ENCODE data around the gene CHRNA9. TPM values are rescaled to one million over a fixed set of nuclear protein-coding genes. Genes with fewer than 3 reads are reported as not detected.
A peak's percentile ranks its signal among the peaks of the same experiment; 100 is the strongest.

The CHRNA9 gene
- total and polyA plus RNA-seq, 5 donors from 2014 or later: 0.13 to 0.69 (median 0.37) TPM; not detected in 1

DNA sequence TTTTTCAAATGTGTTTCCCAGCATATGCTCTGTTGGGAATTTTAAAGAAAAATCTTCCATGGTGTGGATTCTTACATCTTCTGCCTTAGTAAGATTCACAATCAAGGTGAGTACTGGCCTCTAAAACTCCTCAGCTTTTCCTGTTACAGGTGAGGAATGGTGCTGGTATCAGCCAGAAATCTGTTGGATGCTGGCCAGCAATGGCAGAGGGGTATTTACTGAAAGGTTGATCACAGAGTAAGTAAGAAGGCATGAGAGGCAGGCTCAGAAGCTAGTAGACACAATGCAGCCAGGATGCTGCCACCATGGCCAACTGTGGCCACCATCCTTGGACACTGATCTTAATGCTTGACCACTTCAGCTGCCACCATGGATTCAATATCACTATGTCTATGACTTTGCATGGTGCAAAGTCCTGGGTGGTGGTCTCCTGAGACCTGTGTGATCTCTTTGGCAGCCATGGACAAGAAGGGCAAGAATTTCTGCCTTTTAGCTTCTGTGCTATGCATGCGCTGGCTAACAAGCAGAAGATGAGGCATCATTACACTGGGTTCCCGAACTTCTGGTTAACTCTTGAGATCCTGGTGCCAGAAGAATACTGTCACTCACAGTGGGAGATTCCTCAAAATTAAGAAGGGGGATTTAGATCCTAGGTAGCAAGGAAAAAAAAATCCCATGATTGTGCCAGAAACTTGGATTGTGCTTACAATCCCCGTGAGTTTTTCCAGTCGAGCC is 60.2 kb downstream of the CHRNA9 start:
- Mint-ChIP-seq H3K27ac (peak overlapping the region in 1 of 3 donors; percentile 4), H3K27me3 (no peaks in the 10 kb centered on the region), H3K4me1 (no peaks in the 10 kb centered on the region), H3K4me3 (no peak overlapping the region), H3K9me3 (peaks cover 0 to 4% (median 0%) of the 10 kb centered on the region in 7 donors), H3K36me3 (no peaks in the 10 kb centered on the region)
- no peak for ATAC-seq (ENCODE audit: low read depth in 2 of 2)
- Histone ChIP-seq H3K4me1 (ENCODE audit: control insufficient read depth, insufficient read depth, low read length, poor library complexity, severe bottlenecking) (no peaks in the 10 kb centered on the region), H3K4me3 (ENCODE audit: low read depth, low read length) (no peak overlapping the region), H3K9me3 (ENCODE audit: control insufficient read depth in 2 of 2, low read length in 2 of 2) (no peaks in the 10 kb centered on the region), H3K27me3 (ENCODE audit: control insufficient read depth, insufficient read depth, low read length) (no peaks in the 10 kb centered on the region), H3K27ac (ENCODE audit: insufficient read depth, low read length, poor library complexity, severe bottlenecking) (no peak overlapping the region), H3K36me3 (ENCODE audit: control insufficient read depth, insufficient read depth, low read length) (no peaks in the 10 kb centered on the region)
- no peak for DNase-seq

DNA sequence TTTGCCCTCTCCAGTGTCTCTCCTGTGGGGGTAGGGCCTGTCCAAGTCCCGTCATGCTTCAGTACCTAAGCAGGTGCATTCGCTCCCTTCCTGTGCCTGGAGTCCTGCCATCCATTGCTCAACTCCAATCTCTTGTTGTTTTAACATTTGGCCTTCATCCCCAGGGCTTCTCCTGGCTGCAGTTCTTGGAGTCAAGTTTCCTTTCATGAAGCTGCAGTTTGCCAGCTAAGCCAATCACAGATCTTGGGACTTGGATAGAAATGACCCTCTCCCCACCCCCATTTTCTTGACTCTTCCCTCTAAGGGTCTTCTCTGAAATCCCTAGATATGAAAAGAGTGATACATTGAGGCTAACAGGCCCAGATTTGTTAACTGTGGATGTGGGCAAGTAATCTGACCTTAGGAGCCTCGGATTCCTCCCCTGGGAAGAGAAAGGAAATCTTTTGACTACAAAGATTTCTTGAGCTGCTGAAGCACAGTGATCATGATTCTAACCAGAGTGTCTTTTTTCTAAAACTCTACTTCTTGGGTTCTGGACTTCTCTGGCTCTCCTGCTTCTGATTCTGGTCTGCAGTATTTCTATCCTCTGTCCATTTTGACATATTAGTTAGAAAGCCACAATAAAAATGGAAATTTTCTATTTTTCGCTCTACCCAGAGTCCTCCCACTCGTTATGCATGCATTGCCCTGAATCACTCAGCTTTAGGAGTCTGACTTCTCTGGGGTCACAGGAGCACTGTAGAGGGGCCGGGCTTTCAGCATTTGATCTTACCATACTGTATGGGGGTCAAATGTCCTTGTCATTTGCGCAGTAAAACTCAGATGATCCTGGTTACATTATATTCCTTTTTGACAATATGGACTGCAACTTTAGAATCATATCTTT is 61.0 kb downstream of the CHRNA9 start:
- Mint-ChIP-seq H3K4me3 (no peak overlapping the region), H3K27me3 (no peaks in the 10 kb centered on the region), H3K36me3 (no peaks in the 10 kb centered on the region), H3K27ac (peak overlapping the region in 1 of 3 donors; percentile 4), H3K9me3 (peaks cover 0 to 4% (median 0%) of the 10 kb centered on the region in 7 donors), H3K4me1 (no peaks in the 10 kb centered on the region)
- DNase-seq: no peak
- Histone ChIP-seq H3K4me1 (ENCODE audit: control insufficient read depth, insufficient read depth, low read length, poor library complexity, severe bottlenecking) (no peaks in the 10 kb centered on the region), H3K4me3 (ENCODE audit: low read depth, low read length) (no peak overlapping the region), H3K9me3 (ENCODE audit: control insufficient read depth in 2 of 2, low read length in 2 of 2) (no peaks in the 10 kb centered on the region), H3K27ac (ENCODE audit: insufficient read depth, low read length, poor library complexity, severe bottlenecking) (no peak overlapping the region), H3K27me3 (ENCODE audit: control insufficient read depth, insufficient read depth, low read length) (no peaks in the 10 kb centered on the region), H3K36me3 (ENCODE audit: control insufficient read depth, insufficient read depth, low read length) (no peaks in the 10 kb centered on the region)
- ATAC-seq (ENCODE audit: low read depth in 2 of 2): no peak

DNA sequence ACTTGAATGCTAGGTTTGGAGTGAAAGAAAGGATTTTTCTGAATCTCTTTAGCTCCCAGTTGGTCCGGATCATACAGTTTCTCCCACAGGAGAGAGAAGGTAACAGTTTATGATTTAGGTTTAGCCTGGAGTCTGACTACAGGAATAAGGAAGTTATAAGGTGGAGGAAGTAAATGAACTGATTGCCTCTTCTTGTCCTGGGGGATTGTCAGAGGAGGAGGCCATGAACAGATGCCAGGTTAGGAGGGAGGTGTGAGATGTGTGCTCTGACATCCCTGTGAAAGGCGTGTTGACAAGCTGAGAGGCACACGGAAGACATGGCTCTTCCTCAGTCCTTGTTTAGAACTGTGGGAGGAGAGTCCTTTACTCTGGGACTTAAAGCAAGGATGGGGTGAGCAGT is 64.4 kb downstream of the CHRNA9 start:
- H3K36me3 ChIP-seq (ENCODE audit: control insufficient read depth, insufficient read depth, low read length): no peaks in the 10 kb centered on the region
- Mint-ChIP-seq H3K27me3 (no peaks in the 10 kb centered on the region), H3K9me3 (peaks cover 0 to under 1% (median 0%) of the 10 kb centered on the region in 7 donors), H3K27ac (peak overlapping the region in 1 of 3 donors; percentile 72), H3K4me3 (no peak overlapping the region), H3K36me3 (no peaks in the 10 kb centered on the region), H3K4me1 (no peaks in the 10 kb centered on the region)
- ATAC-seq (ENCODE audit: low read depth in 2 of 2): no peak
- DNase-seq: no peak
- H3K9me3 ChIP-seq (ENCODE audit: control insufficient read depth in 2 of 2, low read length in 2 of 2): no peaks in the 10 kb centered on the region
- no peak overlapping the region for H3K4me3 ChIP-seq (ENCODE audit: low read depth, low read length)
- no peaks in the 10 kb centered on the region for H3K27me3 ChIP-seq (ENCODE audit: control insufficient read depth, insufficient read depth, low read length)
- no peak overlapping the region for H3K27ac ChIP-seq (ENCODE audit: insufficient read depth, low read length, poor library complexity, severe bottlenecking)
- H3K4me1 ChIP-seq (ENCODE audit: control insufficient read depth, insufficient read depth, low read length, poor library complexity, severe bottlenecking): no peaks in the 10 kb centered on the region

DNA sequence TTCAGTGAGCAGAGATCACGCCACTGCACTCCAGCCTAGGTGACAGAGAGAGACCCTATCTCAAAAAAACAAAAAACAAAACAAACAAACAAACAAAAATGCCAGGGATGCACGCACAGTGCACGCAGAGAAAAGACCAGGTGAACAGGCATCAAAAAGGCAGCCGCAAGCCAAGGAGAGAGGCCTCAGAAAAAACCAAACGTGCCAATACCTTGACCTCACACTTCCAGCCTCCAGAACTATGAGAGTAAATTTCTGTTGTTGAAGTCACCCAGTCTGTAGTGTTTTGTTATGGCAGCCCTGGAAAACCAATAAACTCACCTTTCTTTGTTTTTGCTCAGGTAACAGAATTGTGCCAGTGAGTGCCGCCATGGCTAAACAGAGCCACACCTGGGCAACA is 66.0 kb downstream of the CHRNA9 start:
- Mint-ChIP-seq H3K27me3 (no peaks in the 10 kb centered on the region), H3K4me1 (no peaks in the 10 kb centered on the region), H3K36me3 (no peaks in the 10 kb centered on the region), H3K27ac (no peak overlapping the region), H3K9me3 (peaks cover 0 to 6% (median 0%) of the 10 kb centered on the region in 7 donors), H3K4me3 (no peak overlapping the region)
- H3K4me1 ChIP-seq (ENCODE audit: control insufficient read depth, insufficient read depth, low read length, poor library complexity, severe bottlenecking): no peaks in the 10 kb centered on the region
- no peak for ATAC-seq (ENCODE audit: low read depth in 2 of 2)
- H3K4me3 ChIP-seq (ENCODE audit: low read depth, low read length): no peak overlapping the region
- H3K9me3 ChIP-seq (ENCODE audit: control insufficient read depth in 2 of 2, low read length in 2 of 2): no peaks in the 10 kb centered on the region
- H3K27ac ChIP-seq (ENCODE audit: insufficient read depth, low read length, poor library complexity, severe bottlenecking): no peak overlapping the region
- no peaks in the 10 kb centered on the region for H3K27me3 ChIP-seq (ENCODE audit: control insufficient read depth, insufficient read depth, low read length)
- no peak for DNase-seq
- H3K36me3 ChIP-seq (ENCODE audit: control insufficient read depth, insufficient read depth, low read length): no peaks in the 10 kb centered on the region

DNA sequence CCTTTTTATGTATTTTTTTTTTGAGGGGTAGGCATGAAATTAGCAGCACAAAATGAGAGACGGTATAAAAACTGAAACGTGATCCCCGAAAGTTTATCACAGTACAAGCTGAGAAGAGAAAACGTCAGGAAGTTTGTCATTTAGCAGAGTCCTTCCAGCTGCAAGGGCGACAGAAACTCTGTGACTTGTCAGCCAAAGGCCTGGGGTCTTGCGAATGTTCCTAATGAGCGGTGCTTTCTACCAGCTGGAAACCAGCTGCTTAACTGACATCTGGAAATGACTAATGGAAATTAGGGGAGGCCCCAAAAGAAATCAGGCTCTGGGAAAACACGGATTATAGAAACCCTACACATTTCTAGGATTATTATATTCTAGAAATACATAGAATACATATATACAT is 66.5 kb downstream of the CHRNA9 start:
- no peak overlapping the region for H3K27ac Mint-ChIP-seq
- no peaks in the 10 kb centered on the region for H3K4me1 Mint-ChIP-seq
- no peaks in the 10 kb centered on the region for H3K27me3 Mint-ChIP-seq
- no peaks in the 10 kb centered on the region for H3K9me3 ChIP-seq (ENCODE audit: control insufficient read depth in 2 of 2, low read length in 2 of 2)
- no peak overlapping the region for H3K4me3 ChIP-seq (ENCODE audit: low read depth, low read length)
- no peaks in the 10 kb centered on the region for H3K36me3 Mint-ChIP-seq
- no peak overlapping the region for H3K4me3 Mint-ChIP-seq
- H3K4me1 ChIP-seq (ENCODE audit: control insufficient read depth, insufficient read depth, low read length, poor library complexity, severe bottlenecking): no peaks in the 10 kb centered on the region
- H3K27ac ChIP-seq (ENCODE audit: insufficient read depth, low read length, poor library complexity, severe bottlenecking): no peak overlapping the region
- peaks cover 0 to 6% (median 0%) of the 10 kb centered on the region in 7 donors for H3K9me3 Mint-ChIP-seq
- H3K27me3 ChIP-seq (ENCODE audit: control insufficient read depth, insufficient read depth, low read length): no peaks in the 10 kb centered on the region
- no peak for DNase-seq
- no peaks in the 10 kb centered on the region for H3K36me3 ChIP-seq (ENCODE audit: control insufficient read depth, insufficient read depth, low read length)
- no peak for ATAC-seq (ENCODE audit: low read depth in 2 of 2)

DNA sequence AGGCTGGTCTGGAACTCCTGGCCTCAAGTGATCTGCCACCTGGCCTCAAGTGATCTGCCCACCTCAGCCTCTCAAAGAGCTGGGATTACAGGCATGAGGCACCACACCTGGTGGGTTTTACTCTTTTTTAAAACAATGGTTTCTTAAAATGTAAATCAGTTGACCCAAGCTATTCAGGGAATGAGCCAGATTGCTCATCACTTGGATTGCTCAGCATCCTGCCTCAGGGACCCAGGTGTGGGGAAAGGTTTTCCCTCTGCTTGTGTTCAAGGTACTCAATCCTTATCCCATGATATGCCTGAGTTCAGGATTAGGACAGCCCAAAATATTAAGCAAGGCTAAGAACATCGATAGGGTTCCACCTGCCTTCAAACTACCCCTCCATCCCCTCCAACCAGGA is 67.4 kb downstream of the CHRNA9 start:
- H3K9me3 Mint-ChIP-seq: peaks cover 0 to 8% (median 4%) of the 10 kb centered on the region in 7 donors
- DNase-seq (no peak), ATAC-seq (ENCODE audit: low read depth in 2 of 2) (no peak)
- H3K4me1 Mint-ChIP-seq: no peaks in the 10 kb centered on the region
- peaks cover 3% of the 10 kb centered on the region for H3K36me3 Mint-ChIP-seq
- H3K27ac ChIP-seq (ENCODE audit: insufficient read depth, low read length, poor library complexity, severe bottlenecking): no peak overlapping the region
- H3K27me3 ChIP-seq (ENCODE audit: control insufficient read depth, insufficient read depth, low read length): no peaks in the 10 kb centered on the region
- no peaks in the 10 kb centered on the region for H3K27me3 Mint-ChIP-seq
- peaks cover 0 to 1% of the 10 kb centered on the region in 2 experiments for H3K9me3 ChIP-seq (ENCODE audit: control insufficient read depth in 2 of 2, low read length in 2 of 2)
- H3K4me3 Mint-ChIP-seq: no peak overlapping the region
- H3K36me3 ChIP-seq (ENCODE audit: control insufficient read depth, insufficient read depth, low read length): no peaks in the 10 kb centered on the region
- H3K4me3 ChIP-seq (ENCODE audit: low read depth, low read length): no peak overlapping the region
- no peak overlapping the region for H3K27ac Mint-ChIP-seq
- H3K4me1 ChIP-seq (ENCODE audit: control insufficient read depth, insufficient read depth, low read length, poor library complexity, severe bottlenecking): no peaks in the 10 kb centered on the region

DNA sequence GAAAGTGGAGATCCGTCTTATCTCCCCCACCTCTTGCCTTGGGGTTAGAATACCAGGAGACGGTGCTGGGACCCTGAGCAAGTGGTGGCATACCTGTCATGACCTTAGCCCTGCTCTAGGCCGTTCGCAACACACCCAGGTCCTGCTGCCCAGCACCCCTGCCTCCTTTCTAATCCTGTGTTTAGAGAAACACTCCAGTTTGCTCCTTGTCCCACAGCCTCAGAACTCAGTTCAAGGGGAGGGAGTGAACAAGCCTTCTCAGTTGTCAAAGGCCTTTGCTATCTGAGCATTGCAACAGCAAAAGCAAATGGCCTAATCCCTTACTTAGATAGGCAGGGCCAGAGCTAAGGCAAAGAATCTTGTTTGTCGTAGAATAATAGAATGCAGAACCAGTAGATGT is 67.9 kb downstream of the CHRNA9 start:
- H3K27me3 Mint-ChIP-seq: no peaks in the 10 kb centered on the region
- Histone ChIP-seq H3K4me1 (ENCODE audit: control insufficient read depth, insufficient read depth, low read length, poor library complexity, severe bottlenecking) (no peaks in the 10 kb centered on the region), H3K27me3 (ENCODE audit: control insufficient read depth, insufficient read depth, low read length) (no peaks in the 10 kb centered on the region), H3K27ac (ENCODE audit: insufficient read depth, low read length, poor library complexity, severe bottlenecking) (no peak overlapping the region), H3K4me3 (ENCODE audit: low read depth, low read length) (no peak overlapping the region), H3K9me3 (ENCODE audit: control insufficient read depth in 2 of 2, low read length in 2 of 2) (peaks cover 0 to 1% of the 10 kb centered on the region in 2 experiments), H3K36me3 (ENCODE audit: control insufficient read depth, insufficient read depth, low read length) (no peaks in the 10 kb centered on the region)
- no peak overlapping the region for H3K4me3 Mint-ChIP-seq
- no peak overlapping the region for H3K27ac Mint-ChIP-seq
- no peaks in the 10 kb centered on the region for H3K4me1 Mint-ChIP-seq
- H3K9me3 Mint-ChIP-seq: peaks cover 0 to 11% (median 7%) of the 10 kb centered on the region in 7 donors
- ATAC-seq (ENCODE audit: low read depth in 2 of 2): no peak
- H3K36me3 Mint-ChIP-seq: peaks cover 3% of the 10 kb centered on the region
- DNase-seq: no peak
